Left ventricle myocardium inferior (tissue), 1 donor: Measurements from ENCODE around the gene SF1. TPM values are rescaled to one million over a fixed set of nuclear protein-coding genes. Genes with fewer than 3 reads are reported as not detected.

Experiments used
- DNase-seq: peaks from one replicate; pipeline ENCODE4 v3.0.0-alpha.2; 2020
- H3K27ac ChIP-seq: fragments of 200-600 bp; replicated peaks from 2 replicates; pipeline ENCODE4 v1.8.0; 2021
- H3K27me3 ChIP-seq: fragments of 200-600 bp; 2 replicates; pipeline ENCODE4 v1.8.0; 2021; ENCODE audit warnings: low read depth
- H3K36me3 ChIP-seq: fragments of 200-600 bp; 2 replicates; pipeline ENCODE4 v1.8.0; 2021
- H3K4me1 ChIP-seq: fragments of 200-600 bp; 2 replicates; pipeline ENCODE4 v1.8.0; 2021
- H3K4me3 ChIP-seq: fragments of 200-600 bp; 2 replicates; pipeline ENCODE4 v1.8.0; 2021; ENCODE audit warnings: mild to moderate bottlenecking, moderate library complexity
- H3K9me3 ChIP-seq: fragments of 200-600 bp; replicated peaks from 2 replicates; pipeline ENCODE4 v1.8.0; 2021
- intact Hi-C: fragments of 100-400 bp; cut with micrococcal nuclease; formaldehyde crosslinking; loops from one replicate; pipeline ENCODE4 v1.11.0; 2022
- total RNA-seq: library from RNA; stranded (reverse); fragmentation: NEBNext Ultra II Directional; extraction: Animal tissue kit (Norgen Biotek cat#: 25700); gene quantifications from one replicate; pipeline ENCODE4 v1.2.1, GENCODE V29; 2021
- TF ChIP-seq, protein P1 (sequence below): fragments of 200-600 bp; IDR thresholded peaks from 2 replicates; pipeline ENCODE4 v1.8.0; 2021; ENCODE audit warnings: antibody characterized with exemption, mild to moderate bottlenecking, borderline replicate concordance
- donor health status: DM: no; HTN: yes; CAD: no; lungs with severe emphysema.

Gene SF1
- total RNA-seq, 1 donor from 2014 or later: 188 TPM

DNA sequence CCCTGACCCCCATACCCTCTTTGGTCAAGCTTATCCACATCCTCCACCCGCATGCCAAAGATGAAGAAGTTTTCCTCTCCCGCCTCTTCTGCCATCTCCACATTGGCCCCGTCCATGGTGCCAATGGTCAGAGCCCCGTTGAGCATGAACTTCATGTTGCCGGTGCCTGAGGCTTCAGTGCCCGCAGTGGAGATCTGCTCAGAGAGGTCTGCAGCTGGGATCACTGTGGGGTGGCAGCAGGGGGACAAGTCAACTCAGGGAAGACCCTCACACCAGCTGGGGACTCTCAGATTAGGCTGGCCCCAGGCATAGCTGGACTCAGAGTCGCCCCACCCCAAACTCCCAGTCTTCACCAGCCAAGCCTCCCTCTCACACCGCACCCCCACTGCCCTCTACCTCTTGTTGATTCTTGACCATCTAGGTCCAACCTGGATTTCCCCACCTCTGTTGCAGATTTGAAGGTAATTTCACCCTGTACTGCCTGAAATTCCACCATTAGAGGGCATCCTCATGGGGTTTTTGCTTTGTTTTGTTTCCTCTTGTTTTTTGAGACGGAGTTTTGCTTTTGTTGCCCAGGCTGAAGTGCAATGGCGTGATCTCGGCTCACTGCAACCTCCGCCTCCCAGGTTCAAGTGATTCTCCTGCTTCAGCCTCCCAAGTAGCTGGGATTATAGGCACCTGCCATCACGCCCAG is 27.8 kb downstream of the SF1 start:
- no peak for DNase-seq
- TF ChIP-seq, protein P1, sequence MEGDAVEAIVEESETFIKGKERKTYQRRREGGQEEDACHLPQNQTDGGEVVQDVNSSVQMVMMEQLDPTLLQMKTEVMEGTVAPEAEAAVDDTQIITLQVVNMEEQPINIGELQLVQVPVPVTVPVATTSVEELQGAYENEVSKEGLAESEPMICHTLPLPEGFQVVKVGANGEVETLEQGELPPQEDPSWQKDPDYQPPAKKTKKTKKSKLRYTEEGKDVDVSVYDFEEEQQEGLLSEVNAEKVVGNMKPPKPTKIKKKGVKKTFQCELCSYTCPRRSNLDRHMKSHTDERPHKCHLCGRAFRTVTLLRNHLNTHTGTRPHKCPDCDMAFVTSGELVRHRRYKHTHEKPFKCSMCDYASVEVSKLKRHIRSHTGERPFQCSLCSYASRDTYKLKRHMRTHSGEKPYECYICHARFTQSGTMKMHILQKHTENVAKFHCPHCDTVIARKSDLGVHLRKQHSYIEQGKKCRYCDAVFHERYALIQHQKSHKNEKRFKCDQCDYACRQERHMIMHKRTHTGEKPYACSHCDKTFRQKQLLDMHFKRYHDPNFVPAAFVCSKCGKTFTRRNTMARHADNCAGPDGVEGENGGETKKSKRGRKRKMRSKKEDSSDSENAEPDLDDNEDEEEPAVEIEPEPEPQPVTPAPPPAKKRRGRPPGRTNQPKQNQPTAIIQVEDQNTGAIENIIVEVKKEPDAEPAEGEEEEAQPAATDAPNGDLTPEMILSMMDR: no peak
- Histone ChIP-seq H3K9me3 (no peaks in the 10 kb centered on the region), H3K36me3 (peaks cover 35% of the 10 kb centered on the region), H3K27ac (no peak overlapping the region), H3K4me1 (peaks cover 10% of the 10 kb centered on the region), H3K27me3 (no peaks in the 10 kb centered on the region), H3K4me3 (no peak overlapping the region)
- intact Hi-C loops: no loop called here

DNA sequence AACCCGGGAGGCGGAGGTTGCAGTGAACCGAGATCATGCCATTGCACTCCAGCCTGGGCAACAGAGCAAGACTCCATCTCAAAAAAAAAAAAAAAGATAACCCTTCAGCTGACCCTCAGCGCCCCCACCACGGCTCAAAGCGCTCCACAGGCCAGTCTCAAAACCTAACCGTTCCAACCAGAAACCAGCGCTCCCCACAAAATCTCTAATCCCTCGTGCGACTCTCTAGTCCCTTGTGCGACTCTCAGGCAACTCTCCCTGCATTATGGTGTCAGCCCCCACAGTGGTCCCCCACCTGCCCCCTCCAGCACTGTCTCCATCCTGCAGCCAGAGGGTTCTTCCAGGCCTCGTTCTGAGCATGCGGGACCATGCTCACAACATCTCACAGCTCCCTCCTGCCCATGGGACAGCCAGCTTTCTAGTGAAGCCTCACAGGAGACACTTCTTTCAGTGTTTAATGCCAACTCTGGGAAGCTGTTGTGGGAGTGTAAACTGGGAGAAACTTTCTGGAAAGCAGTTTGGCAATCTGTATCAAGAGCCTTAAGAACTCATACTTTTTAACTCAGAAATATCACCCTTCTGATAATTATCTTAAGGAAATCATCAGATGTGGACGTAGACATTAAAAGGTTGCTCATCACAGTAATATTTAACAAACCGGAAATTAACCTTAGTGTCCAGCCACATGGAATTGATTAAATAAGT is 30.2 kb downstream of the SF1 start:
- peak; percentile 5 for DNase-seq
- no peaks in the 10 kb centered on the region for H3K9me3 ChIP-seq
- no peak overlapping the region for H3K4me3 ChIP-seq
- peaks cover 31% of the 10 kb centered on the region for H3K4me1 ChIP-seq
- H3K27me3 ChIP-seq: no peaks in the 10 kb centered on the region
- intact Hi-C loops: no loop called here
- peaks cover 27% of the 10 kb centered on the region for H3K36me3 ChIP-seq
- TF ChIP-seq, protein P1: no peak
- no peak overlapping the region for H3K27ac ChIP-seq

DNA sequence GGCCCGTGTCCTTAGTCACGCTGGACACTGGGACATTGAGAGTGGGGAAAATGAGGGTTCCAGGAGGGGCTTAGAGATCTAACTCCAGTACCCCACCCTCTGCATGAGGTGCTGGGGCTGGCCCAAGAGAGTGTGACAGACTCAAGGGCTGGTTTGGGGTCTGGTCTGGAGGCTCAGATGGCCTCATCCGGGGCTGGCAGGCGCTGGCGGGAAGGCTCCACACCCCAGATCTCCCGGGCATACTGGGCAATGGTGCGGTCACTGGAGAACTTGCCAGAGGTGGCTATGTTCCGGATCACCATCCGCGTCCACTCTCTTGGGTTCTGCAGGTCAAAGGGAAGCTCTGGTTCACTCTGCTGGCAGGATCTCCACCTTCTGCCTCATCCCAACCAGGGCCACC is 31.9 kb downstream of the SF1 start:
- intact Hi-C loops: no loop called here
- H3K9me3 ChIP-seq: no peaks in the 10 kb centered on the region
- H3K4me1 ChIP-seq: peaks cover 47% of the 10 kb centered on the region
- H3K36me3 ChIP-seq: peaks cover 10% of the 10 kb centered on the region
- DNase-seq: no peak
- H3K27me3 ChIP-seq: no peaks in the 10 kb centered on the region
- peak overlapping the region; percentile 77 for H3K4me3 ChIP-seq
- H3K27ac ChIP-seq: peak overlapping the region; percentile 99
- TF ChIP-seq, protein P1: no peak

DNA sequence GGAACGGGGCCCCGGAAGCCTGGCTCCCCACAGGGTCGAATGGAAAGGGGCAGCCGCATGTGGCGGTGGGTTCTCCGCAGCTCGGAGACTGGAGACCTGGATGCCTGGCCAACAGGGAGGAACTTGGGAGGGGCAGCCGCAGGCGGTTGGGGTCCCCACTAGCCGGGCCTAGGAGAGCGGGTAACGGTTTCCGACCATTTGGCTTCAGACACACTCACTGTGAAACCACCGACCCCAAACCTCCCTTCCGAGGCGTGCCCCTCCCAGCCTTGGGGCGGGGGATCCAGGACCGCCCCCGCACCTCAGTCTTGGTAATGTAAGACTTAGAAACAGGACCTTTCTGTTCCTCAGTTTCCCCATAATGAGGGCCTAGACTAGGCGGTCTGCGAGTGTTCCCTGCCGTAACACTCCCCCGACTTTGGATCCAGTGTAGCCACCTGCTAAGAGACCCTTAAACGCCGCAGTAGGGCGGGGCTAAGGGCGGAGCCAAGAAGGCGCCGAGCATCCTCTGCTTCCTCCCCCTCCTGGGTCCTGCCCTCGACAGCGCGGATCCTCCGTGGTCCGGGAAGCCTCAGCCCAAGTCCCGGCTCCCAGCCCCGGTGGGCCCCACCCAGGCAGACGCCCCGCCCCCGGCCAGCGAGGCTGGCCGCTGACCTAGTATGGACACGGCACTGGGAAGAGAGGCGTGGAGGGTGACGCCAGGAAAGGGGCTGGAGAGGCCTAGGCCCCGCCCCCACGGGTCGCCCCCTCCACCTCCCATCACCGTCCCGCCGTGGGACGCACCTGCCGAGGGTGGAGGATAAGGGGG is 32.6 kb downstream of the SF1 start:
- peak; percentile 92 for DNase-seq
- peaks cover 49% of the 10 kb centered on the region for H3K4me1 ChIP-seq
- intact Hi-C loops: no loop called here

DNA sequence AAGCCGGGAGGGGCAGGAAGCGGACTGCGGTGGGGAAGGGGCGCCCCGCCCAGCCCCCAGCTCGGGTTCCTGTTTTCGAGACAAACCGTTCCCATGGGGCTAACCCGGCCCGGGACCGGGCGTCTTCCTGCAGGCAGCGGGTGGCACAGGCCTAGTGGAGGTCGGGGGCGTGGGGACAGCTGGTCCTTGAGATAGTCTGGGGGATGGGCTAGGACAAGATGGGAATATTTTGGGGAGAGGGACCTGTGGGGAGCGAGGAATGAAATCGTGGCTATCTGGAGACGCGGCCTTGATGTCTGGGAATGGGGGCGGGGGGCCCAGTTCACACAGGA is 33.2 kb downstream of the SF1 start:
- Histone ChIP-seq H3K9me3 (no peaks in the 10 kb centered on the region), H3K4me1 (peaks cover 49% of the 10 kb centered on the region), H3K4me3 (peak overlapping the region; percentile 77), H3K27ac (peak overlapping the region; percentile 99), H3K36me3 (peaks cover 7% of the 10 kb centered on the region), H3K27me3 (no peaks in the 10 kb centered on the region)
- TF ChIP-seq, protein P1: no peak
- intact Hi-C loops: no loop called here
- peak; percentile 88 for DNase-seq

More for the DNA sequence above, 32.6 kb downstream of the SF1 start:
- Histone ChIP-seq H3K36me3 (peaks cover 13% of the 10 kb centered on the region), H3K9me3 (no peaks in the 10 kb centered on the region), H3K27ac (peak overlapping the region; percentile 99), H3K27me3 (no peaks in the 10 kb centered on the region), H3K4me3 (peak overlapping the region; percentile 77)
- TF ChIP-seq, protein P1: no peak
